Dermis microvascular lymphatic vessel endothelial cell (primary cell): ENCODE measurements around the gene SMYD1. TPM values are rescaled to one million over a fixed set of nuclear protein-coding genes. Genes with fewer than 3 reads are reported as not detected.
A peak's percentile ranks its signal among the peaks of the same experiment; 100 is the strongest.

Experiments used
- DNase-seq, 2 donors: peaks; one replicate each; pipeline versions ENCODE4 v3.0.0 to v3.0.0-alpha.2; 2010; ENCODE audit warnings: low read depth in 2 of 2
- total RNA-seq: library from RNA; depleted of rRNA; stranded (reverse); fragments of >200 nt; gene quantifications from 2 replicates; pipeline ENCODE4 v1.2.1, GENCODE V29; 2014

SMYD1 gene
- total RNA-seq, 1 donor from 2014 or later: not detected

DNA sequence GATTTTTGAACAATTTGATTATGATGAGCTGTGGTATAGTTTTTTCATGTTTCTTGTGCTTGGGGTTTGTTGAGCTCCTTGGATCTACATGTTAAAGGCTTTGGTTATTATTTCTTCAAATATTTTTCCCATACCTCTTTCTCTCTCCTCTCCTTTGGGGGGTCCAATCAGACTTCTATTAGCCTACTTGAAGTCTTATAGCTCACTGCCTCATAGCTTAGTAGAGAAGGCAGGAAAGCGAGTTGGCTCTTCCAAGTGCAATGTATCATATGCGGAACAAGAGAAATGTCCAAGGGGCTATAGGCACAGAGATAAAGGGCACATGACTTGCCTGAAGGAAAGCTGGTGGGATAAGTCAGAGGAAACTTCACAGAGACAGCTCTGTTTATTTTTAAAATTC lies 74.3 kb downstream of the SMYD1 start:
- no peak for DNase-seq

DNA sequence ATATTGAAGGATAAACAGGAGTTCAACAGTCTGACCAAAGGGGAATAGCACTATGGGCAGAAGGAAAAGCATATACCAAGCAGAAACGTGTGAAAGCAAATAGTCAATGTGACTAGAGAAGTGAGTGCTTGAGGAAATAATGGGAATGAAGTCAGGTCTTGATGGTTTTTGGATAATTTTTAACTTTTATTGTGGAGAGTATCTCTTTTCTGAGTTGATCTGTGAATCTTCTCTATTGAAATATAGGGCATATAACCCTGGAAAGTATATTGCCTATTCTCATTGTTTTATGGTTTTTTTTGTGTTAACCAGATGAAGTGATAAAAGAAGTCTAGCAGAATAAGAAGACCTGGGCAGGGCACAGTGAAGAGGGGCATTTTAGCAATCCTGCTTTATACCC lies 76.6 kb downstream of the SMYD1 start:
- DNase-seq: no peak

DNA sequence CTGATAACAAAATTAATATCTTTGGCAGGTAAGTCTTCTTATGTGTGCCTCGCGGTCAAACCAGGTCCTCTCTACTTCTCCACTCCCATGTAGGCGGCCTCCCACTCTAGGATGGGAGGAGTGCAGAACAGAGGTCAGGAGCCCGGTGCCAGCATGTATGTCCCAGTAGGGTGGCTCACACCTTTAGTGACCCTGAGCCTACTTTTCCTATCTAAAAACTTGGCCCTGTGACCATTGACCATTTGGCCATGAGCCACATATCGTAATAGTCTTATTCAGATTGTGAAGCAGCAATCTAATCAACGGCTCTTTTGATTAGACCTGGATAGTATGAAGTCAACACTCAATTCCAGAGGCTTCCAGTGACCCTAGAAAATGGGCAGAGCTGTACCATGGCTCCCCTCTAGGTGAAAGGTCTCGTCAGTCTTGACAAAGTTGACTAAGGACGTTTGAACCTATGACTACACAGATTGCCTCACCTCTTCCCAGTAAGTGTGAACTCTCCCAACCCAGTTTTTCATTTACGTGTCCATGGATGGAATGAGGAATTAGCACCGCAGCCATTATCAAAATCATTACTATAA lies 77.4 kb downstream of the SMYD1 start:
- DNase-seq: no peak

DNA sequence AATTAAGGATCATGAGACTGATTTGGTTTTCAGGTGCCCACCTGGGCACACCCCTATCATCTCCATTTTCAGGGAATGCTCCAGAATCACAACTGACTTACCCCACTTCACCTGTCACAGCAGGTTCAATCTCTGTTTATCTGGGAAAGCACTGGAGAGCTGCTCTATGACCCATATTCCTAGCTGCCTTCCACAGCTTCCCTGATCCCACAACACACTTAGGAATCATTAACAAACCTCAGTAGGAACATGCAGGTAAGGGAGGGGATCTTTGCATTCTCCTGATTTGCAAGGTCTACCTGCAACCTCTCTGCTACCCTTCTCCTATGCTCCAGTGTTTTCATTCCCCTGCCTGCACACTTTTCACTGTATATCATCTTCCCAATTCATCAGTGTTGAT lies 79.0 kb downstream of the SMYD1 start:
- DNase-seq: no peak

DNA sequence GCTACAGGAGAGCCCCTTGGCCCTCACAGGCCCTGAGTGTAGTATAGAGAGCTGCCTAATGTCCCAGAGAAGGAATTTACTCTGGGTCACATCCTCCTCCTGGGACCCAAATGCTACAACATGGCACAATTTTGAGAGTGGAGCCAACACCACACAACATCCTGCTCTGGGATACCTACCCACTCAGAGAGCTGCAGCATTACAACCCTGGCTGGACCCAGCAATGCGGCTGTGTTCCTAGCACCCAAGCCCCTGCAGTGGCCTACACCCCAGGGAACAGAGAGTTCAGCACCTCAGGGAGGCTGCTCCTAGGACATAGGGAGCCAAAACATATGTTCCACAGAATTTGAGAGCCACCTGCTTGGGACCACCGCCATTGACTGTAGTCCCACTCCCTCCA lies 79.5 kb downstream of the SMYD1 start:
- DNase-seq: no peak

DNA sequence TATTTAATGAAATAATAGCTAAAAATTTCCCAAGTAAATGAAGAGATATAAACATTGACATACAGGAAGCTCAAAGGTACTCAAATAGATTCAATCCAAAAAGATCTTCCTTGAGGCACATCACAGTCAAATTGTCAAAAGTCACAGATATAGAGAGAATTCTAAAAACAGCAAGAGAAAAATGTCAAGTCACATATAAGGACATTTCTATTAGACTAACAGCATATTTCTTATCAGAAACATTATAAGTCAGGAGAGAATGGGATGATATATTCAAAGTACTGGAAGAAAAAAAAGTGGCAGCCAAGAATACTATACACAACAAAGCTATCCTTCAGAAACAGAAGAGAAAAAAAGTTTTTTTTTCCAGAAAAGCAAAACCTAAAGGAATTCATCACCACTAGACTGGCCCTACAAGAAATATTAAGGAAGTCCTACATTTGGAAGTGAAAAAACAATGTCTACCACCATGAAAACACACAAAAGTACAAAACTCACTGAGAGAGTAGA lies 81.4 kb downstream of the SMYD1 start:
- no peak for DNase-seq

DNA sequence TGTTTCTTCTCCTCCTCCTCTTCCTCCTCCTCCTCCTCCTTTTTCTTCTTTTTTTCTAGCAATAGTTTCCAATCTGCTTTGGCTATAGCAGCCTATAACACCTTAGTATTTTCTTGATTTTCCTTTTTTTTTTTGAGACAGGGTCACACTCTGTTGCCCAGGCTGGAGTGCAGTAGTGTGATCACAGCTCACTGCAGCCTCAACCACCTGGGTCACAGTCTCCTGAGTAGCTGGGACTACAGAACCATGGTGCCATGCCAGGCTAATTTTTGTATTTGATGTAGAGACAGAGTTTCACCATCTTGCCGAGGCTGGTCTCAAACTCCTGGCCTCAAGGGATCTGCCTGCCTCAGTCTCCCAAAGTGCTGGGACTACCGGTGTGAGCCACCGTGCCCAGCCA lies 91.9 kb downstream of the SMYD1 start:
- no peak for DNase-seq

DNA sequence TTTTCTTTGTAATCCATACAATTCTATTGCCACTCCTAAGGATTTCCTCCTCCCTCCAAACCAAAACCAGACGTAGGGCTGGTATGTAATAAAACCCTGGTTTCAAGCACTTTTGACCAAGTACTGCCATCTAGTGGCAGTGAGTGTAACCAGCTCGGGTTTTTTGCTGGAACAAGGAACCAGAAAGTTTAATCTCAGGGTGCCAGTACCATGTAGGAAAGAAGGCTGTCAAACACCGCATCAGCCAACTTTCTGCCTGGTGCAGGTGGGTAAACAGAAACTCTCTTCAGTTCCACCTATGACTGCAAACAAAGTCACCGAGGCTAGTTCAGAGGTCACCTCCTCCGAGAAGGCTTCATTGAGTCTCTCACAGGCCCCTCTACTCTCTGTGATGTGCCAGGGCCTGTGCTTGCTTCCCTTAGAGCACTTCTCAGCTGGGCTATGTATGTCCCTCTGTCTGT lies 92.4 kb downstream of the SMYD1 start:
- peak; percentile 37 to 58 for DNase-seq

DNA sequence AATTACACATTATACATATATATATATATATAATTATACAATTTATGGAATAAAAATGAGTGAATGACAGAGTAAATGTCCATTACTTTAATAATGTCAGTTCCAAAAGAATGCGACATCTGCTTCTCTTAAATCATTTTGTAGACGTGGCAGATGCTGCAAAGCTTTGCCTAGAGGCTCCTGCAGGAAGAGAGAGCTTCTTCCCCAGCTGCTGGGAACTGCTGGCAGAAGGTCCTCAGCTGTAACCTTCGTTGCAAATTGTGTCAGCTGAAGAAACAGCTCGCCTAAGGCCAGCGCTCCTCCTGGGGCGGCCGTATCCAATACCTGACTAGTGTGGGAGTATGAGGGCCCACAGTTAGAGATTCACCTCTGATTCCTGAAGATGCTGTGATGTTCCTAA lies 92.9 kb downstream of the SMYD1 start:
- DNase-seq: no peak

DNA sequence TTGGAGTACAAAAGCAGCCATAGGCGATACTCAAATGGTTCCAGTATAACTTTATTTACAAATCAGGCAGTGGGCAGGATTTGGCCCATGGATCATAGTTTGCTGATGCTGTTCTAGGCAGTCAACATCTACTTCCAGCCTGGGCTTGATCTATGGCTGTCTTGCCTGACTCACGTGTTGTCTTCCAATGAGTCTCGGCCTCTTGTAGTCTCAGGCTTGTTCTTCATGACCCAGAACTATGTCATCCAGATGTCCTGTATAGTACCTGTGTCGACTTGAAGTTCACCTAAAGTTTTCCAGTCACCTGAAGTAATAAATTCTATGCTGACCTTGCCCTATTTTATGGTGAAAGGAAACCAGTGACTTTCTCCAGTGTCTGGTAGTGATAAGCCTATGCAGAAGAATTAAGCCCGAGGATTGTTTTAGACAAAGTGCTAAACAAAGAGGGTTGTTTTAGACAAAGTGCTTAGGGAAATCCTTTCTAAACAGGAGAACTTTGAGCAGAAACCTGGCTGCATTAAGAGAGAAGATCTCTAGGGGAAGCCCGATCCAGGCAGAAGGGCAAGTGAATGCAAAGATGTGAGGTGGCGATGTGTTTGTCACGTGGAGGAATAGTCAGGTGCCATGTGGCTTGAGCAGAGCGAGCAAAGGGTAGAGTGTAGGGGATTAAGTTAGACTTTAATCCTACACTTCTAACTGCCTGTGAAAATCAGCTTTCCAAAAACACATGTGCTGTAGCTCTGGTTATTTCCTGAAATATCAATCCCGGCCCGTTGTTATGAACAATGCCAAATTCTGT lies 94.0 kb downstream of the SMYD1 start:
- no peak for DNase-seq

Other genes with a start within 250 kb of the SMYD1 start
- 1.8 and 2.8 TPM in 2 replicates for gene RGPD2, start 242.0 kb upstream of the SMYD1 start, total RNA-seq
- 99.9 TPM in 1 of 2 replicates, not detected in the other for gene RNU2-63P, start 51.3 kb upstream of the SMYD1 start, total RNA-seq
- 11.8 and 14.6 TPM in 2 replicates for gene KRCC1, start 12.0 kb upstream of the SMYD1 start, total RNA-seq
- gene FABP1, start 60.2 kb downstream of the SMYD1 start, total RNA-seq: not detected in 2 replicates
- 0.13 and 0.25 TPM in 2 replicates for gene THNSL2, start 102.5 kb downstream of the SMYD1 start, total RNA-seq